GM12892 (cell line): ENCODE results near the gene GAS2.

ENCODE experiments used
- POLR2A ChIP-seq: IDR thresholded peaks from 2 replicates; pipeline ENCODE4 v1.6.1; 2011; ENCODE audit warnings: low read depth, low read length, control low read depth
- POLR2AphosphoS5 ChIP-seq: IDR thresholded peaks from 2 replicates; pipeline ENCODE4 v1.6.1; 2011; ENCODE audit warnings: low read depth, low read length, control low read depth
- TAF1 ChIP-seq: IDR thresholded peaks from 2 replicates; pipeline ENCODE4 v1.6.1; 2011; ENCODE audit warnings: low read depth, mild to moderate bottlenecking, control low read depth, low read length, borderline replicate concordance

GRCh38 chr11:22624742-22625447 is 41.5 kb upstream of the GAS2 start:
- TF ChIP-seq POLR2AphosphoS5 (no peak), POLR2A (no peak; the same call in 1 of the 2 replicates), TAF1 (no peak)
